IPS DF 4.7 (cell line): ENCODE results near the gene LACC1.

ENCODE experiments used
- DNase-seq: peaks from one replicate; pipeline ENCODE4 v3.0.0-alpha.2; 2013; ENCODE audit warnings: low spot score; ENCODE audit errors: extremely low read depth

The LACC1 gene

GRCh38 chr13:43942286-43942685 is 62.6 kb downstream of the LACC1 start:
- no peak for DNase-seq
